ENCODE results near the gene PPP1R13B. TPM values are rescaled to one million over a fixed set of nuclear protein-coding genes. Genes with fewer than 3 reads are reported as not detected.

PPP1R13B gene
- total RNA-seq, 3 donors from 2014 or later: 49.6 to 65.5 (median 52.1) TPM

DNA sequence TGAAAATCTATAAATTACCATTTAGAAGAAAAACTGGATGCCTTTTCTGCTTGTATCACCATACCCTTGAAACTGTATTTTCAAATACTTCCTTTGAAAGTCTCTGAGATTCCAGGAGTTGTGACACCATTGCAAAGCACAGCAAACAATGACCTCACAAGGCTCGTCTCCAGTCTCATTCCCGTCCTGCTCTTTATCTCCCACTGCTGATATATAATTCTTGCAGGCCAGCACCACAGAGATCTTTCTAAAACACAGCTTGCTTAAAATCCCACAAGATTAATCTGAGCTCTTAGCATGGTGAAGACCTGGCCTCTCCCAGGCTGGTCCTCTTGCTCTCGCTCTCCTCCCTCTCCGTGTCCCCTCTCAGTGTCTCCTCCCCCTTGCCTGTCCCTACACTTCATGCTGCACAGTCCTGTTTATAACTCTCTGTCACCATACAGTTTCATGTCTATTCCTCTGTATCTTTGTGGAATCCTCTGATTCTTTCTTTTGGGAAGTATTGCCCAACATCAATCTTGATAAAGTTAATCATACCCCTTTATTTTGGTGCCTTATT, 80.0 kb downstream of the PPP1R13B start:
- Histone ChIP-seq H3K9me3 (no peaks in the 10 kb centered on the region), H3K36me3 (ENCODE audit: low read depth) (no peaks in the 10 kb centered on the region), H3K4me1 (ENCODE audit: low read depth) (no peaks in the 10 kb centered on the region), H3K4me3 (no peak overlapping the region)
- intact Hi-C loops (cut with DNase I, micrococcal nuclease): no loop called here
- DNase-seq (no peak), ATAC-seq (no peak)
- TF ChIP-seq, protein P1, sequence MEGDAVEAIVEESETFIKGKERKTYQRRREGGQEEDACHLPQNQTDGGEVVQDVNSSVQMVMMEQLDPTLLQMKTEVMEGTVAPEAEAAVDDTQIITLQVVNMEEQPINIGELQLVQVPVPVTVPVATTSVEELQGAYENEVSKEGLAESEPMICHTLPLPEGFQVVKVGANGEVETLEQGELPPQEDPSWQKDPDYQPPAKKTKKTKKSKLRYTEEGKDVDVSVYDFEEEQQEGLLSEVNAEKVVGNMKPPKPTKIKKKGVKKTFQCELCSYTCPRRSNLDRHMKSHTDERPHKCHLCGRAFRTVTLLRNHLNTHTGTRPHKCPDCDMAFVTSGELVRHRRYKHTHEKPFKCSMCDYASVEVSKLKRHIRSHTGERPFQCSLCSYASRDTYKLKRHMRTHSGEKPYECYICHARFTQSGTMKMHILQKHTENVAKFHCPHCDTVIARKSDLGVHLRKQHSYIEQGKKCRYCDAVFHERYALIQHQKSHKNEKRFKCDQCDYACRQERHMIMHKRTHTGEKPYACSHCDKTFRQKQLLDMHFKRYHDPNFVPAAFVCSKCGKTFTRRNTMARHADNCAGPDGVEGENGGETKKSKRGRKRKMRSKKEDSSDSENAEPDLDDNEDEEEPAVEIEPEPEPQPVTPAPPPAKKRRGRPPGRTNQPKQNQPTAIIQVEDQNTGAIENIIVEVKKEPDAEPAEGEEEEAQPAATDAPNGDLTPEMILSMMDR (IDR thresholded peaks at IDR 0.05): no peak

DNA sequence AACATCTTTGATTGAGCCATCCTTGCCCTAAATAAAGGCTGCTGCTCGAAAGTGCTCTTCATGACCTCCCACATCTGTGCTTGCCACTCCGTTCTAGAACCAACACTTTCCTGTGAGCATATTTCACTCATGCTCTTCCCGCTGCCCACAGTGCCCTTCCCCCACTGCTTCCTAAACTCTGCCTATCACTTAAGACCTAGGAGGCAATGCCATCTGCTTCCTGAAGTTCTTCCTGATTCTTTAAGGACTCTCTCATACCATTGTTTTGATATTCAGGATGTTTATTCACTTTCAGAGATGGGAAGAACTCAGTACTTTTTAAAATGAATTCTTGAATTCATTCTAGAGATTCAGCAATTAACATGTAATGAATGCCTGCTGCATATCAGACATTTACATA, 81.8 kb downstream of the PPP1R13B start:
- TF ChIP-seq, protein P1 (IDR thresholded peaks at IDR 0.05): no peak
- no peaks in the 10 kb centered on the region for H3K36me3 ChIP-seq (ENCODE audit: low read depth)
- intact Hi-C loops (cut with DNase I, micrococcal nuclease): no loop called here
- ATAC-seq (no peak), DNase-seq (no peak)
- H3K9me3 ChIP-seq: no peaks in the 10 kb centered on the region
- H3K4me1 ChIP-seq (ENCODE audit: low read depth): no peaks in the 10 kb centered on the region
- H3K4me3 ChIP-seq: no peak overlapping the region

DNA sequence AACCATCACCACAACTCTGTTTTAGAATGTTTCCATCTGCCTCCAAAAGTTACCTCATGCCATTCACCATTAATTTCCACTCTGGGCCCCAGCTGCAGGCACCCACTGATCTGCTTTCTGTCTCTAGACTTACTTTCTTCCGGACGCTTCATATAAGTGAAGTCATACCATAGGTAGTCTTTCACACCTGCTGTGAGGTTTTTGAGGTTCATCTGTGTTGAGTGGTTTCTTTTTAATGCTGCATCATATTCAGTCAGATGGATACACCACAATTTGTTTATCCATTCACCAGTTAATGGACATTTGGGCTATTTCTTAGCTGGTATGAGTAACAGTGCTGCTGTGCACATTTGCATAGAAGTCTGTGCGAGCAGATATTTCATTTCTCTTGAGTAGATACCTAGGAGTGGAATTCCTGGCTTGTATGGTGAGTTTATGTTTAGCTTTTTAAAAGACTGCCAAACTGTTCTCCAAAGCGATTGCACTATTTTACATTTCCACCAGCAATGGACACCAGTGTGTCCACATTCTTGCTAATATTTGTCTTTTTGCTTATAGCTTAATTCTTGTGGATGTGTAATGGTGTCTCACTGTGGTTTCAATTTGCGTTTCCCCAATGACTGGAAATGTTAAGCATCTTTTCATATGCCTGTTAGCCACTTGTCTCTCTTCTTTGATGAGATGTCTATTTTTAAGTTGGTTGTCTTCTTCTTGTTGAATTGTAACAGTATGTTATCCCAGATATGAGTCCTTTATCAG, 83.5 kb downstream of the PPP1R13B start:
- no peak overlapping the region for H3K4me3 ChIP-seq
- H3K9me3 ChIP-seq: no peaks in the 10 kb centered on the region
- H3K4me1 ChIP-seq (ENCODE audit: low read depth): no peaks in the 10 kb centered on the region
- intact Hi-C loops (cut with DNase I, micrococcal nuclease): no loop called here
- no peaks in the 10 kb centered on the region for H3K36me3 ChIP-seq (ENCODE audit: low read depth)
- TF ChIP-seq, protein P1 (IDR thresholded peaks at IDR 0.05): no peak
- no peak for ATAC-seq
- no peak for DNase-seq

DNA sequence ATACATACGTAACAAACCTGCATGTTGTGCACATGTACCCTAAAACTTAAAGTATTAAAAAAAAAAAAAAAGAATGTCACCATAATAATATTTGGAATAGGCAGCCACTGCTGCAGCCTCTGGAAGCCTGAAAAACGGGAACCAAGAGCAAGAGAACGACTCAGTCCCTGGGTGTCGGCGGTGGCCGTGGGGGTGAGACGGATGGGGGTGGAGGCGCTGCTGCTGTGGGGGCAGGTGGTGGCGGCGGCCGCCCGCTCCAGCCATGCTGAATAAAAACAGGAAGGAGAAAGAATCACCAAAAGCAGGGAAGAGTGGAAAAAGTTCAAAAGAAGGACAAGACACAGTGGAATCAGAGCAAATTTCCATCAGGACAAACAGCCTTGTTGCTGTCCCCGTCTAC, 84.8 kb downstream of the PPP1R13B start:
- ATAC-seq: no peak
- no peak for DNase-seq
- Histone ChIP-seq H3K9me3 (no peaks in the 10 kb centered on the region), H3K36me3 (ENCODE audit: low read depth) (no peaks in the 10 kb centered on the region), H3K4me1 (ENCODE audit: low read depth) (no peaks in the 10 kb centered on the region), H3K4me3 (no peak overlapping the region)
- intact Hi-C loops (cut with DNase I, micrococcal nuclease): no loop called here
- TF ChIP-seq, protein P1 (IDR thresholded peaks at IDR 0.05): no peak

DNA sequence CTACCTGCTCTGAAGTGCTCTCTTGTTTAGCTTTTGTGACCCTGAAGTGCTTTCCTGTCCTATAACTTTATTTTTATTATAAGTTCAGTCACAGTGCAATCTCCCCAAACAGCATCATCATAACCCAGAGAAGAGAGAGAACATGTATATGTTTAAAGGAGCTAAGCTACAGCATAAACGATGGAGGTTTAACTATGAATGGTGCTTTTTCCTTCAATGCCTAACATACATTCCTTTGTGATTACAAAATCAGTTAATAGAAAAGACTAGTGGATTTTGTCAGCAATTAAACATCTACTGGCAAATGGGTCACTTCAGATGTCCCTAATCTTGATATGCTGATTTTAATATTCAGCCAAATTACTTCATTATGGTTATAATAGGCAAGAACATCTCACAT, 85.3 kb downstream of the PPP1R13B start:
- Histone ChIP-seq H3K4me3 (no peak overlapping the region), H3K4me1 (ENCODE audit: low read depth) (no peaks in the 10 kb centered on the region), H3K36me3 (ENCODE audit: low read depth) (no peaks in the 10 kb centered on the region), H3K9me3 (no peaks in the 10 kb centered on the region)
- DNase-seq (no peak), ATAC-seq (no peak)
- TF ChIP-seq, protein P1 (IDR thresholded peaks at IDR 0.05): no peak
- intact Hi-C loops (cut with DNase I, micrococcal nuclease): no loop called here

Data from mucosa of descending colon (tissue), 3 donors.